HepG2 (cell line): ENCODE results near the gene ANKRD11. TPM values are rescaled to one million over a fixed set of nuclear protein-coding genes. Genes with fewer than 3 reads are reported as not detected.

Experiments used
- AHDC1 ChIP-seq: sonication (generic); formaldehyde crosslinking; IDR thresholded peaks from 2 replicates; pipeline ENCODE4 v1.5.1; 2020; ENCODE audit warnings: mild to moderate bottlenecking, missing genetic modification reagents, borderline replicate concordance
- ATF2 ChIP-seq: sonication (generic); formaldehyde crosslinking; IDR thresholded peaks from 2 replicates; pipeline ENCODE4 v1.4.0; 2020; ENCODE audit warnings: missing genetic modification reagents
- LBX2 ChIP-seq: sonication (generic); formaldehyde crosslinking; IDR thresholded peaks from 2 replicates; pipeline ENCODE4 v1.5.0; 2020; ENCODE audit warnings: missing genetic modification reagents, mild to moderate bottlenecking, borderline replicate concordance
- MXD4 ChIP-seq: IDR thresholded peaks from 2 replicates; pipeline ENCODE4 v1.6.1; 2016; ENCODE audit warnings: mild to moderate bottlenecking, missing biosample characterization, missing genetic modification reagents
- NFE2 ChIP-seq: sonication (generic); formaldehyde crosslinking; IDR thresholded peaks from 2 replicates; pipeline ENCODE4 v1.4.0; 2020; ENCODE audit warnings: missing genetic modification reagents
- PAWR ChIP-seq: sonication (generic); formaldehyde crosslinking; IDR thresholded peaks from 2 replicates; pipeline ENCODE4 v1.4.0; 2020; ENCODE audit warnings: missing genetic modification reagents, mild to moderate bottlenecking, borderline replicate concordance
- ZFP36 ChIP-seq: fragments of 150-350 bp; IDR thresholded peaks from 2 replicates; pipeline ENCODE4 v1.6.1; 2018; ENCODE audit warnings: borderline replicate concordance, low read length, low read depth; ENCODE audit not compliant: partially characterized antibody
- ZMAT3 ChIP-seq: sonication (generic); formaldehyde crosslinking; conservative IDR thresholded peaks from 2 replicates; pipeline ENCODE4 v1.7.0; 2021; ENCODE audit warnings: missing genetic modification reagents
- ZMAT5 ChIP-seq: sonication (generic); formaldehyde crosslinking; IDR thresholded peaks from 2 replicates; pipeline ENCODE4 v1.5.0; 2020; ENCODE audit warnings: mild to moderate bottlenecking, low read depth, missing genetic modification reagents, borderline replicate concordance
- ZNF318 ChIP-seq: sonication (generic); formaldehyde crosslinking; IDR thresholded peaks from 2 replicates; pipeline ENCODE4 v1.4.0; 2020; ENCODE audit warnings: mild to moderate bottlenecking, missing genetic modification reagents
- ZNF577 ChIP-seq: sonication (generic); formaldehyde crosslinking; IDR thresholded peaks from 2 replicates; pipeline ENCODE4 v1.4.0; 2020; ENCODE audit warnings: mild to moderate bottlenecking, low read depth, missing genetic modification reagents, borderline replicate concordance
- ZNF816 ChIP-seq: sonication (generic); formaldehyde crosslinking; IDR thresholded peaks from 2 replicates; pipeline ENCODE4 v1.8.0; 2022; ENCODE audit warnings: missing genetic modification reagents, mild to moderate bottlenecking, borderline replicate concordance
- polyA plus RNA-seq, 8 experiments: library from polyadenylated mRNA; depleted of rRNA in 3 of 8; stranded (reverse) in 7 of 8; unstranded in 1 of 8; fragments of >200 nt; fragmentation: Illumina TruSeq in 4 of 8; extraction: Trizol in 4 of 8; gene quantifications; 2 replicates each; pipeline versions ENCODE4 v1.2.1 to v1.2.3, GENCODE V29; 2011 to 2016; ENCODE audit warnings: low read depth in 4 of 8, missing spikeins in 1 of 8, mixed read lengths in 1 of 8; ENCODE audit not compliant: insufficient read depth in 1 of 8
- total RNA-seq, 5 experiments: library from RNA; depleted of rRNA; stranded (reverse); fragments of >200 nt; fragmentation: Illumina TruSeq; extraction: Trizol; gene quantifications; 2 replicates each; pipeline ENCODE4 v1.2.3, GENCODE V29; 2016; ENCODE audit warnings: low read depth in 1 of 5

ANKRD11 gene
- total and polyA plus RNA-seq, 2 of the 13 experiments (the other 11 are each of a cell fraction or from before 2014, with no cell fraction given), result 21.4 to 38.4 TPM

GRCh38 chr16:89330177-89330856 lies 160.0 kb downstream of the ANKRD11 start (continued):
- no peak for TF ChIP-seq ZNF318 (CRISPR knock-in tag)
- TF ChIP-seq ATF2 (CRISPR knock-in tag), result no peak
- no peak for TF ChIP-seq ZMAT5 (CRISPR knock-in tag)
- peak; percentile 76 for TF ChIP-seq NFE2
- no peak for TF ChIP-seq ZFP36
- TF ChIP-seq MXD4 (CRISPR knock-in tag), result peak; percentile 83
- no peak for TF ChIP-seq LBX2 (CRISPR knock-in tag)
- TF ChIP-seq PAWR, result no peak
- no peak for TF ChIP-seq ZNF816 (CRISPR knock-in tag)
- no peak for TF ChIP-seq ZNF577 (CRISPR knock-in tag)
- TF ChIP-seq ZMAT3, result no peak; the same call in 1 of the 2 replicates
- peak; percentile 73; the same call in 1 of the 2 replicates for TF ChIP-seq AHDC1 (CRISPR knock-in tag)
